GM19467 (cell line): ENCODE data around the gene TSR1.
A peak's percentile ranks its signal among the peaks of the same experiment; 100 is the strongest.

Source experiments
- ATAC-seq: cut with Tn5 transposase; IDR thresholded peaks from one replicate; pipeline ENCODE4 v1.9.1; 2021; ENCODE audit warnings: mild to moderate bottlenecking, moderate library complexity; ENCODE audit not compliant: unreplicated experiment

Gene TSR1

DNA sequence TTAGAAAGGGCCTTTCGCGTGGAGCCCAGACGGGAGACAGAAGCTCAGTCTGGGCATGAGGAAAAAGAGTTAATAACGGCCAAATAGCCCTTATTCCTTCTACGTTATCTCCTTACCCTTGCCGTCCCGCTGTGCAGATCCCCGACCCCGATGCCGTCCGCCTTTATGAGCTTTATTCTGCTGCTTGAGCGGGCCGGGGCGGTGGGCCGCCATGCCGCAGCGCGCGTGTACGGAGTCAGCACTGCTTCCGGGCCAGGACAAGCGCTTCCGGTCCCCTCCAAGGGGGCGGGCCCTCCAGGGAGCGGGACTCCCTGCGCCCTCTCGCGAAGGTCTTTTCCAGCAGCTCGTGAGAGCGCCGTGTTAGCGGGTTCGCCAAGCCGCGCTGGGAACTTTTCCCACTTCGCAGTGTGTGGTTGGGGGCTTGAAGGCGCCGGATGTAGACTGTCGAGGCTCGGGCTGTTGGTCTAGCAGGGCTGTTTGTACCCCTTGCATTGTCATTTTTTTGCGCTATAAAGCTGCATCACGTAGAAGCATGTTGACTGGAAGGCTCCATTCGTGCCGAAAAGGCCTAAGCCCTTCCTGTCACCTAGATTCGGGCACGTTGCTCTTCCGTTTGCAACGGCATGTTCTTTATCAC is at the start of gene TSR1:
Gene TSR1 (minus strand): TSS at position 243 of the 637 bp plus-strand sequence. CDS start 30 bp downstream, at position 213.
- ATAC-seq, result peak; percentile 93

DNA sequence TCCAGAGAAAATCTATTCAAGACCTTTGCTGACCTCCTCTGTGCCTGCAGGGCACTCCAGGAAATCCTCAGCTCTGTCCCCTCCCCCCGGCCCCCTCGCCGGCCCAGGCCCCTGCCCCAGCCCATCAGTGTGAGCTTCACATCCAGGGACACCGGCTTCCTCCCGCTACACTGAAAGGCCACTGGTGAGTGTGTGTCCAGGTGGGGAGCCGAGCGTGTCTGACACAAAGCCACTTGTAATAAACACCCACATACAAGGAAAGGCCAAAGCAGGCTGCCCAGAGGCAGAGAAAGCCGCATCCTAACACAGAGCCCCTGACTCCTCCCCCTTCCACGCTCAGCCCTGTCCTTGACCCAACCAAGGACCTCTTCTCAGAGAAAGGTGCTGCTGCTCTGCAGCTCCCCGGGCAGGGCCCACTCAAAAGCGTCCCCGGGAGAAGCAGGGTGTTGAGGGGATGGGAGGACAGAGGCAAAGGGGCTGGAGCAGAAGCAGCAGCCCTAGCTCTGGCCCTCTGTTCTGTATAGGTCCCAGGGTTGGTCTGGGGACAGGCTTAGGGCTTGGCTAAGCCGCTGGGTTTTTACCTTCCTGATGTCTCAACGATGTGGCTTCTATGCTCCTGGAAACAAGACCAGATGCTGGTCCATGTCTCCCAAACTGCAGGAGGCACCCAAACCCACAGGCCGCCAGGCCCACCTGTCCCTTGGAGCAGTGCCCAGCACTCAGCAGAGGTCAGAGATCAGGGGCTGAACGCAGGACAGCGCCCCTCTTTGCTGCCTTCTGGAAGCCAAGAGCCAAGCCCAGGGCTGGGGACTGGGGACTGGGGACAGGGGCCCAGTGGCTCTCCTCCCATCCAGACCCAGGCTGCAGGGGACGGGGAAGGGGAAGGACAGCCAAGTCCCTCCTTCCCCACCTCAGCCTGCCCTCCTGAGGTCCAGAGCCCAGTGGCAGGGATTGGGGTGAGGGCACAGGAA is 49.3 kb upstream of the TSR1 start:
- no peak for ATAC-seq

DNA sequence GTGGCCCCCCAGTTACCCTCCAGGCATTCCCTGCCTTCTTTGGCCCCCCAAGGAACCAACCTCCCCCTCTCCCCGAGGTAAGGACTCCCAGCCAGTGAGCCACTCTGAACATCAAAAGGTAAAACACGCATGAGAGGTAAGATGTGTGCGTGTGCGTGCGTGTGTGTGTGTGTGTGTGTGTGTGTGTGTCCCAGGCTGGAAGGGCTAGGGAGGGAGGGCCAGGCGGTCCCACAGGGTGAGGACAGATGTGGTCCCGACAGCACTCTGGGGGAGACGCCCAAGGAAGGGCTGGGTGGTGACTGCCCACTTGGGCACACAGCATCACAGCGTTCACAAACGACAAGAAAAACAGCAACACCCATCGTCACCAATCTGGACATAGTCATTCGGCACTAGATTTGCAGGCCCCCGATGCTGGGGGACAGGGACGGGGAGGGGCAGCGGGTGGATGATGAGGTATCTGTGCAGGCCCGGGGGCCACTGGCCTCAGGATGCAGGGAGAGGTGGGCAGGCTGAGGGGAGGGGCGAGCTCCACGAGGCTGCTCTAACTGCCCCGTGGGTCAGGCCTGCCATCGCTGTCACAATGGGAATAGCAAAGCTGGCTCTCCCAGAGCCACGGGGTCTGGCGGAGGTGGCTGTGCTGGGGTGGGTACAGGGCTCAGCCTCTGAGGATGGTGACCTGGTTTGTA is 48.3 kb upstream of the TSR1 start:
- ATAC-seq, result no peak

DNA sequence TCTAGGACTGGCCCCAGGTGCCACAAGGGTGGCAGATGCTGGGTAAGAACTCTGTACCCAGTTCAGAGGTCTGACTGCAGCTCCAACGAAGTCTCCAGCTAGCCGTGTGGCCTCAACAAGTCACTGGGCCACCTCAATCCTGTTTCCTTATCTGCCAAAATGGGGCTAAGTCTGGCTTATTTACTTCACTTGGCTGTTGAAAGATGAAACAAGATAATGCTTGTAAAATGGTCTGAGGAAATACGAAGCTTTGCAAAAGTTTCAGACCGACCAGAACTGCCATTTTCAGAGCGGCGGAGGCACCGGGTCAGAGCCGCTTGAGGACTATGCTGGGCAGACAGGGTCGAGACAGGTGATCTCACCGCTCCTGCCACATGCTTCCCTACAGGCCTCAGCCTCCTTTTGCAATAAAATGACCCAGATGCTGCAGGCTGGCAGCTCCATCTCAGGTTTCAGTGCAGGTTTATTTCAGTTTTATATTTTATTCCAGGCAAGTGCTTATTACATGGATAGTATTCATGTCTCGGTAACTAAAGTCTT is 47.4 kb upstream of the TSR1 start:
- ATAC-seq, result no peak

DNA sequence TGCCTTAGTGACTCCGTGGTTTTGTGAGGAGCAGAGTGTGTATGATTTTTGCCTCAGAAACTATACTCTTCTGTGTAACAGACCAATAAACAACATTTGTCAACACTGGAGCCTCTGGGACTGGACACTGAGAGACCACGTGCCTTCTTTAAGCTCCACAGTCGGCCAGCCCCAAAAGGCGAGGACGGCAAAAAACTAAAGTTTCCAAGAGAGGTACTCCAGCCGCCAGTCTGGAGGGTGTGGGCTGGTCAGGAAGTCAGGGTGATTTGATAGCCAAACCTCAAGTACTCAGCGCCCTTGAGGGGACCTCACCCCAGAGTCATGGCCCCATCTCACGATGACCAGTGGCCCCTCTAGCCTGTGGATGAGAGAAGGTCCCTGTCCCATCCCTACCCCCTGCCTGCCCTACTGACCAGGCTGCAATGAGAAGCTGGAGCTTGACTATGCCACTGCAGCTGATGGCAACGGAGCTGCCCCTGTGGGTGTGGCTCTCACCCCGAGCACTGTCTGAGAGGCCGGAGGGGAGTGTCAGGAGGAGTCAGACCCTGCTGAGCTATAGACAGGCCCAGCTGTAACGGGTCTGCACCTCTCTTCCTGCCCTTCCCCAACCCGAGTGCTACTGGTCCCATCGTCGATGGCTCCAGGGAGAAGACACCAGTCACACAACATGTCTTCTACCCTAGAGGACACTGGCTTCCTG is 44.8 kb upstream of the TSR1 start:
- ATAC-seq, result no peak

DNA sequence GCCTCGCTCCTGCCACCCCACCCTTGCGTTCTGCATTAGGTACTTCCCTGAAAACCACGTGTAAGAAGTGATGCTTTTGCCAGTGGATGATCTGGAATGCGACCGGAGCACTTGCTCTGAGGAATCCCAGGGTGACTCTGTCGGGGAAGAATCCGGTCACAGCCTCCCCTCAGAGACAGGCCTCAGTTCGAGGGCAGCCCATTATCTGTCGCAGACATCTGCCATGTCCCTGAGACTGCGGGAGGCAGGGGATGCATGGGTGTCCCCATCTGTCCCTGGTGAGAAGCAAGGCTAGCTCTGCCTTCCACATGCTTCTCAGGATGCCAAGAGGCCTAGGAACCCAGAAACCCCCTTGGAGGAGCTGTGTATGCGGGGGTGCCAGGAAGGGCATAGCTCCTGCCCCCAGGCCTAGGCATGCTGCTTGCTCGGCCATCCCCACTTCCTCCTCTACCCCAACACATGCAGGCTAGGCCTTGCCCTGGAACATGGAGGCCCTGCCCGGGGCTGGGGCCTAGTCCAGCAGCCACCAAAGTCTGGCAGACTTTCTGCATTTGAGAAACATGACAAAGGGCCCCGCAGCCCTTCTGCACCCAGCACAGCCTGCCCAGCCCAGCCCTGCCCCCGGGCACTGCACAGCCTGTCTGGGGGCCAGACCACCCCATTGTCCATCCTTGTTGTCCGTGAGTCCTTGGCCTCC is 44.1 kb upstream of the TSR1 start:
- ATAC-seq, result no peak

DNA sequence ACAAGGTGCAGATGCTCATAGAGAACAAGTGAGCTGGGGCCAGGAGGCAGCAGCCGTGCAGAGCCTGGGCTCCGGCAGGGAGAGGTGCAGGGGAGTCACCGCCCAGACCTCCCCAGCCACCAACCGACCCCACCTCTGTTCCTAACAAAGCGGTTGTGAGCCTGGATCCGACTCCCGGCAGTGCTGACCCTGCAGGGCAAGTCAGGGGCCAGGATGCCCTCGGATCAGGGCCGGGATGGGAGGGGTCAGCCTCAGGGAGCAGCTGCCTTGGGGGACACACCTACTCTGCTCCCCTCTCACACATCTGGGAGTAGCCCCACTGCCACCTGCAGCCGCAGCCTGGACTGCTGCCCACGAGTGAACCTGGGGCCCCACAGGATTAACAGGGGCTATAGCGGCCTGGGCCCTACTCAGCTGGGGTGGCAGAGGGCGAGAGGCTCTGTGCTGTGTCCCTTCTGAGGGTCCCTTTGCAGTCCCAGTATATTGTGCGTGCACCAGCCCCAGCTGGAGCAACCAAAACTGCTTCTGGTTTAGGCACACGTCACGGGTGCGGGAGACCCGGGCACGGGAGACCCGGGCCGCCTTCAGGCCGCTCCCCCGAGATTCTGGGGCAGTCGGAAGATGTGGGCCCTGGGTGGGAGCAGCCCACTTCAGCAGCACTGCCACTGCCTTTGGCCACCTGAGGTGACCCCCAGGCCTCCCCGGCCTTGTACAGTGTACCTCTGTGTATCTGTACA is 43.4 kb upstream of the TSR1 start:
- ATAC-seq, result no peak

DNA sequence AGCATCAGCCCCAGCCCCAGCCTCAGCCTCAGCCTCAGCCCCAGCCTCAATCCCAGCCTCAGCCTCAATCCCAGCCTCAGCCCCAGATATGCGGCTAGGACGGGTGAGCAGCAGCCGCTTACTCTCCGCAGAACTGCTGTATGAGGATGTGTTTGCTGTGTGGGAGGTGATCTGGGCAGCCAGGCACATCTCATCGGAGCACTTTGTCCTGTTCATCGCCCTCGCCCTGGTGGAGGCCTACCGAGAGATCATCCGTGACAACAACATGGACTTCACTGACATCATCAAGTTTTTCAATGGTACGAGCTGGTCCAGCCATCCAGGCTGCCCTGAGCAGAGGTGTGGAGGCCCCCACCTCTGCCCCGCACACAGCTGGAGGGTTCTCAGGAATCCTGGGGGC is 42.6 kb upstream of the TSR1 start:
- ATAC-seq, result no peak

DNA sequence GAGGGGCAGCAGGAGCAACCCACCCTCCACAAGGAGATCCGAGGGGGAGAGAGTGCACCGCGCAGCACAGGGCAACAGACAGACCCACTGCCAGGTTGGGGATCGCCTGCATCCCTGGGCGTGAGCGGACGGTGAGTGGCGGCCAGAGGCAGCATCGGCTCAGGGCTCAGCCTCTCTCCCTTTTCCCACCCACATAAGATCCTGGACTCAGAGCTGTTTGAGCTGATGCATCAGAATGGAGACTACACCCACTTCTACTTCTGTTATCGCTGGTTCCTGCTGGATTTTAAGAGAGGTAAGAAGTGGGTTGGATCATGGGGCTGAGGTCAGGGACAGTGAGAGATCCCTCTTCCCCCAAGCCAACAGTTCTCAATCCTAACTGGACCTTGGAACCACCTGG is 41.4 kb upstream of the TSR1 start:
- no peak for ATAC-seq

DNA sequence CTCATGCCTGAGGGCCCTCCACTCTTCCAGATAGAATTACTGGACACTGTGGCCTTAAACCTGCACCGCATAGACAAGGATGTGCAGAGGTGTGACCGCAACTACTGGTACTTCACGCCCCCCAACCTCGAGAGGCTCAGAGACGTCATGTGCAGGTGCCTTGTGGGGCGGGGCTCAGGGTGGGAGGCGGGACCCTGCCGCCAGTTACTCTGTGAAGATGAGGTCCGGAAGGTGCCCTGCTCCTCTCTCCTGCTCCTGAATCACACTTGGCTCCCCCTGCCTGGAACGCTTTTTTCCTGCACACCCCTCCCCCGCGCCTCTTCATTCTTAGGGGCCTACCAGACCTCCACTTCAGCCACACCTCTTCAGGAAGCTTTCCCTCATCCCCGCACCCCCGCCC is 39.9 kb upstream of the TSR1 start:
- ATAC-seq, result no peak

DNA sequence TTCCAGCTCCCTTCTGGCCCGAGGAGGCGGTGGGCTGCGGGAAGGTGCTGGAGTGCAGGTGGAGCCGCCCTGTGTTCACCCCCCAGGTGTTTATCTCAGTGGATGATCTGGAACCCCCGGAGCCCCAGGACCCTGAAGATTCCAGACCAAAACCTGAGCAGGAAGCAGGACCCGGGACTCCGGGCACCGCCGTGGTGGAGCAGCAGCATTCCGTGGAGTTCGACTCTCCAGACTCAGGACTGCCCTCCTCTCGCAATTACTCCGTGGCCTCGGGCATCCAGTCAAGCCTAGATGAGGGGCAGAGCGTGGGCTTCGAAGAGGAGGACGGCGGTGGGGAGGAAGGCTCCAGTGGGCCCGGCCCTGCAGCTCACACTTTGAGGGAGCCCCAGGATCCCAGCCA is 39.1 kb upstream of the TSR1 start:
- ATAC-seq, result no peak

DNA sequence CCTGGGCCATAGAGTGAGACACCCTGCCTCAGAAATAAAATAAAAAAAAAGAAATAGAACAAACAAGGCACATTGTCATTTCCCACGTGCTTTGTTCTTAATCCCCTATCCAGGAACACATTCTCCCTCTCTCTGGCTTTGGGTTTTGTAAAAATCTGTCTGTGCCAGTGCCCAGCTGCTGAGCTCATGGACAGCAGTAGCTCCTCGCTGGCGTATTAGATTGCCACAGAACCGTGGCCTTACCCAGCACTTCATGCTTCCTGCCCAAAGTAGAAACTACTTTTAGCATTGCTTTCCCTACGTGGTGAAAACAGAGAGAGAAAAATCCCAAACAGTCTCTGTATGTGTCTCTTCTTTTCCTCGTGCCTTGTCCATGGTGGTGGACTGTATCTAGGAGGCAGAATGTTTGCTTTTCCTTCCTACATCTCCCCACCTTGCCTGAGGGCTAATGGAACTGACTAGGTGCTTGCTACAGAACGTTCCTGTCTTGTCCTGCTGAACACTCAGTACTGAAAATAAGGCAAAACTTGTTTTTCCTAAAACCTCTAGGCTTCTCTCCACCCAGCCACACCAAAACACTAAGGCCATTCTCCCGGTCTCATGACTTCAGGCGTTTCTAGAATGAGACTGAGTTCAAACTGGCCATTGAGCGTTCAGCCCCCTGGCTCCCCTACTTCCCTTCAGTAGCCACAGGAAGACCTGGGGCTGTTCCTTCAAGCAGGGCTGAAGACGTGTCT is 38.5 kb upstream of the TSR1 start:
- no peak for ATAC-seq

DNA sequence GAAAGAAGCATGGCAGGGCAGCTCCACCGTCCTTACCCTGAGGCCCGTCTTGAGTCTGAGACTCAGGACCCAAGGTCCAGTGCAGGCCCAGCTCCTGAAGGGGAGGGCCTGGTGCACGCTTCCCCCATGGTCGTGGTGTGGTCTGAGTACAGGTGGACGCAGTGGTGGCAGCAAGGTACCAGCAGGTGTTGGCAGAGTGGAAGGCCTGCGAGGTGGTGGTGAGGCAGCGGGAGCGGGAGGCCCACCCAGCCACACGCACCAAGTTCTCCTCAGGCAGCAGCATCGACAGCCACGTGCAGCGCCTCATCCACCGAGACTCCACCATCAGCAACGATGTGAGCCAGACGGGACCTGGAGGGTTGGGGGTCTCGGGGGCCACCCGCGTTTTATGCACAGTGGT is 36.9 kb upstream of the TSR1 start:
- ATAC-seq, result no peak

DNA sequence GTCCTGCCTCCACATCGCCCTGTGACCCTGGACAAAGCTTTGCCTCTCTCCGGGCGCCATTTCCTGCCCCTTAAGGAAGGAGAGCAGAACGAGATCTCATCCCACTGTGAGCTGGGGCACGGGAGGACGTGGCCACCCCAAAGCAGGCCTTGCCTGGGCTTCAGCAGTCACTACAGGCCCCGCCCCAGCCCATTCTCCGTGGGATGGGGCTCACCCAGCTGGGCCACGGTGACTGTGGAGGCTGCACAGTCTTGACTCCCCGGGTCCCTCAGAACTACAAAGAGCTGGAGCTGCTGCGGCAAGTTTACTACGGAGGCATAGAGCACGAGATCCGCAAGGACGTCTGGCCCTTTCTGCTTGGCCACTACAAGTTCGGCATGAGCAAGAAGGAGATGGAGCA is 36.4 kb upstream of the TSR1 start:
- ATAC-seq, result no peak

DNA sequence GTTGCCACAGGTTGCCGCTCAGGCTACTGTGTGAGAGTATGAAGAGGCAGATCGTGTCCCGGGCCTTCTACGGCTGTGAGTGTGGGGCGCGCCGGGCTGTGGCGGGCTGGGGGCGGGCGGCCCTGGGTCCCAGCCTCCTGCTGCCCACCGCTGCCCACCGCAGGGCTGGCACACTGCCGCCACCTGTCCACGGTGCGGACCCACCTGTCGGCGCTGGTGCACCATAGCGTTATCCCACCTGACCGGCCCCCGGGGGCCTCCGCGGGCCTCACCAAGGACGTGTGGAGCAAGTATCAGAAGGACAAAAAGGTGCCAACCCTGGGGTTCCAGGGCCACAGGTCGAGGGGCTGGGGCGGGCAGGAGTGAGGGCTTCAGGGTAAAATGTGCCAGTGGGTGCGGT is 35.9 kb upstream of the TSR1 start:
- no peak for ATAC-seq

DNA sequence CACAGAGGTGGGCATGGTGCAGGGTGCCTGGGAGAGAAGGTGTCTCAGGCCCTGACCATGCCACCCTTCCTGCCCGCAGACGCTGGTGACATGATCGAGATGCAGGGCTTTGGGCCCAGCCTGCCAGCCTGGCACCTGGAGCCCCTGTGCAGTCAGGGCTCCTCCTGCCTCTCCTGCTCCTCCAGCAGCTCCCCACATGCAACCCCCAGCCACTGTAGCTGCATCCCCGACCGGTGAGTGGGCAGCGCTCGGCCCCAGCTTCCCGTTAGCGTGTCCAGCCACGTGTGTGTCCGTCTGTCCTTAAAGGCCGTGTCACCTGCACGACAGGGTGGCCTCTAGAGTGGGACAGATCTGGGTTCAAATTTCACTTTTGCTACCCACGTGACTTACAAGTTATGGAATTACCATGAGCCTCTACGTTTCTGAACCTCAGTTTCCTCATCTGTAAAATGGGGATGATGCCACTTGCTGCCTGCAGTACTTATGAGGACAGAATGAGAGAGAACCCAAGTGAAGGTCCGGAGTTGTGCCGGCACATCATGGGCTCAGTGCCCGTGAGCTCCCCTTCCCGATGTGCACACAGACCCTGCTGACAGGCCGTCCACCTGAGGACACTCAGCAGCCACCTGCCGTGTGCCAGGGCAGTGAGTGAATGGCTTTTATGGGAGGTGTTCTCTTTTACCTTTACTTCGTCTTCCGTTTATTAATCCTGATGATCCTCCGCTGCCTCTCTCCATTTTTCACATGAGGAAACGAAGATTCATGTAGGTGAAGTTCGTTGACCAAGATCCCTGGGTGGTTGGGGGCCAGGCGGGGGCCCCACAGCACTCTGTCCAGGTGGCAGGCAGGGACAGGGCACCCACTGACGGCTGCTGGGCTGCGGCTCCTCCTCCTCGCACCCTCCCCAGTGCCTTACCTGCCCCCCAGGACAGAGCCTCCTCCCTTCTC is 35.2 kb upstream of the TSR1 start:
- ATAC-seq, result no peak

DNA sequence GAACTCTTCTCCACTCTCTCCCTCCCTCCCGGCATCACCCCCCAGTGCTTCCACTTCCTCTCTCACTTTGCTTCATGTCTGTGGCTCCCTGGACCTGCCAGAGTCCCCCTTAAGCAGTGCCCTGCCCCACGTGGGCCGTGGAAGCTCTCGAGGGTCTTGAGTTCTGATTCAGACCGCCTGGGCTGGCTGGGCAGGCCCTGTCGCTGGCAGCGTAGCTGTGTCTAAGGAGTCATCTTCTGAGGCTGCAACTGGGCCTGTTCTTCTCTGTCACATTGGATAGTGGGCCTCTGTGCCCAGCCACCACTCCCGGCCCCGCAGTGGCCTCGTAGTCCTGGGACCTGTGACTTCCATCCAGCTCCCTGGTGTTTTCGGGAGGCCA is 33.9 kb upstream of the TSR1 start:
- no peak for ATAC-seq
